Parathyroid adenoma (tissue), 2 donors: Measurements from ENCODE around the gene FBXL7.

Experiments
- H2AFZ ChIP-seq: fragments of 300-600 bp; sonication (generic); one replicate; pipeline ENCODE4 v1.7.0; 2017; ENCODE audit warnings: antibody characterized with exemption, mild to moderate bottlenecking
- H3K27ac ChIP-seq: fragments of 300-600 bp; sonication (generic); one replicate; pipeline ENCODE4 v1.7.0; 2017
- H3K27me3 ChIP-seq: fragments of 300-600 bp; sonication (generic); one replicate; pipeline ENCODE4 v1.7.0; 2017; ENCODE audit warnings: low read length; ENCODE audit not compliant: control insufficient read depth, insufficient read depth
- H3K36me3 ChIP-seq: fragments of 300-600 bp; sonication (generic); one replicate; pipeline ENCODE4 v1.7.0; 2017; ENCODE audit warnings: low read length; ENCODE audit not compliant: control insufficient read depth, insufficient read depth
- H3K4me1 ChIP-seq: fragments of 300-600 bp; sonication (generic); one replicate; pipeline ENCODE4 v1.7.0; 2017; ENCODE audit warnings: control low read depth
- H3K4me2 ChIP-seq: fragments of 300-600 bp; sonication (generic); one replicate; pipeline ENCODE4 v1.7.0; 2017; ENCODE audit warnings: low read length
- H3K4me3 ChIP-seq: fragments of 300-600 bp; sonication (generic); one replicate; pipeline ENCODE4 v1.7.0; 2017; ENCODE audit warnings: low read depth, low read length
- H3K79me2 ChIP-seq: fragments of 300-600 bp; sonication (generic); one replicate; pipeline ENCODE4 v1.7.0; 2017; ENCODE audit warnings: control low read depth
- H3K9ac ChIP-seq: fragments of 300-600 bp; sonication (generic); one replicate; pipeline ENCODE4 v1.7.0; 2017; ENCODE audit warnings: mild to moderate bottlenecking
- H3K9me3 ChIP-seq: fragments of 300-600 bp; sonication (generic); one replicate; pipeline ENCODE4 v1.7.0; 2017; ENCODE audit warnings: low read length; ENCODE audit not compliant: control insufficient read depth
- CTCF ChIP-seq: fragments of 300-600 bp; sonication (generic); IDR thresholded peaks from one replicate; pipeline ENCODE4 v1.7.0; 2017; ENCODE audit warnings: antibody characterized with exemption, mild to moderate bottlenecking
- donor health status: primary hyperparathyroidism.

The FBXL7 gene

DNA sequence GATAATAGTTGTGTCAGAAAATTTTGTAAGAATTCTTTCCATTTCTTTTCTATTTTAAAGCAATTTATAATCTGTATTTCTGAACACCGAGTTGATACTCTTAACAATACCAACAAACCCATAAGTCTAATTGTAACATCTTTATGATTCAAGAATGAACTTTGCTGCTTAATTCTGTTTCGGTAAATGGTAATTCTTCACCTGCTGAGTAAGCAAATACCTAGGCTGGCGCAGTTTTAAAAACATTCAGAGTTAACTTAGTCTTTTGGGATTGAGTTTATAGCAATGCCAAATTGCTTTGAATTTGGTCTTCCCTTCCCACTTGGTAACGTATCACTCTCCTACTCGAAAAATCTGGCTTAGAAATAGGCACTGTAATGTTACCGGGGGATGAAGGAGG is 456.6 kb downstream of the FBXL7 start:
- no peak for TF ChIP-seq CTCF
- Histone ChIP-seq H3K4me3 (no peak overlapping the region), H3K4me2 (no peak overlapping the region), H2AFZ (no peak overlapping the region), H3K79me2 (no peaks in the 10 kb centered on the region), H3K27me3 (no peaks in the 10 kb centered on the region), H3K4me1 (no peaks in the 10 kb centered on the region), H3K36me3 (no peaks in the 10 kb centered on the region), H3K27ac (no peak overlapping the region), H3K9ac (no peak overlapping the region), H3K9me3 (no peaks in the 10 kb centered on the region)

DNA sequence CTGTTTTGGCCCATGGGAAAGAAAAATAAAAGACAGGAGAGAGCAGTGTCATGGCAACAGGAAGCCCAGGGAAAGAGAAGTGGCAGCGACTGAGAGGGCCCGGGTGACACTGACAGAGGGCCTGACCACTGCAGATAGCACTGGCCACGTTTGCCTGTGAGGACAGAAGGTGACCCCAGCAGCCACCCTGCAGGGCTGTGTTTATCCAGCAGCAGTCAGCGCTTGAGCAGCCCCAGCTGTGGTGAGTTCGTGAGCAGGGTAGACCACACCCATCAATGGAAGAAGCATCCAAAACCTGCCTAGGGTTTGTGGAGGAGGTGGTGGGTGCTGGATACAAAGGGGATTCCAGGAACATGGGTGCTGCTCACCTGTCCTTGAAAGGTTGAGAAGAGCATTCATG is 457.1 kb downstream of the FBXL7 start:
- H2AFZ ChIP-seq = no peak overlapping the region

GRCh38 chr5:15959370-15960164 is 459.6 kb downstream of the FBXL7 start:
- Histone ChIP-seq H3K79me2 (no peaks in the 10 kb centered on the region), H3K9me3 (no peaks in the 10 kb centered on the region), H3K4me3 (no peak overlapping the region), H3K4me2 (no peak overlapping the region), H3K4me1 (no peaks in the 10 kb centered on the region), H3K27me3 (no peaks in the 10 kb centered on the region), H2AFZ (no peak overlapping the region), H3K9ac (no peak overlapping the region), H3K36me3 (no peaks in the 10 kb centered on the region), H3K27ac (no peak overlapping the region)
- no peak for TF ChIP-seq CTCF

More for the DNA sequence above, 457.1 kb downstream of the FBXL7 start:
- H3K4me3 ChIP-seq = no peak overlapping the region
- H3K9ac ChIP-seq = no peak overlapping the region
- no peak for TF ChIP-seq CTCF
- H3K4me1 ChIP-seq = no peaks in the 10 kb centered on the region
- no peaks in the 10 kb centered on the region for H3K36me3 ChIP-seq
- no peaks in the 10 kb centered on the region for H3K27me3 ChIP-seq
- H3K27ac ChIP-seq = no peak overlapping the region
- no peak overlapping the region for H3K4me2 ChIP-seq
- H3K9me3 ChIP-seq = no peaks in the 10 kb centered on the region
- H3K79me2 ChIP-seq = no peaks in the 10 kb centered on the region

- peaks cover 4% of the 10 kb centered on the region for H3K27me3 ChIP-seq
- H3K9ac ChIP-seq = no peak overlapping the region
- no peak overlapping the region for H3K27ac ChIP-seq
- H2AFZ ChIP-seq = no peak overlapping the region
- H3K79me2 ChIP-seq = no peaks in the 10 kb centered on the region
- no peaks in the 10 kb centered on the region for H3K9me3 ChIP-seq
- H3K4me2 ChIP-seq = no peak overlapping the region
- H3K36me3 ChIP-seq = no peaks in the 10 kb centered on the region
- H3K4me3 ChIP-seq = no peak overlapping the region
- no peak for TF ChIP-seq CTCF
- no peaks in the 10 kb centered on the region for H3K4me1 ChIP-seq
Observed at GRCh38 chr5:15966066-15966640, 466.2 kb downstream of the FBXL7 start.
